Endothelial cell of umbilical vein (primary cell): ENCODE data around the gene NFS1. TPM values are rescaled to one million over a fixed set of nuclear protein-coding genes. Genes with fewer than 3 reads are reported as not detected.

ENCODE experiments used
- BruUV-seq: library from RNA; stranded (reverse); fragments of 400-500 nt; replicated peaks from 2 replicates; lab custom pipeline; 2021; lab: Mats Ljungman, UMichigan
- CTCF ChIA-PET: fragments of 300-600, 350-600 bp; sonication (Branson Sonifier 250); formaldehyde crosslinking; loops from one replicate; lab custom pipeline; 2021; ENCODE audit warnings: antibody characterized with exemption, inconsistent platforms; lab: Charles Lee
- POLR2A ChIA-PET: fragments of 300-600, 350-600 bp; sonication (Branson Sonifier 250); formaldehyde crosslinking; loops from one replicate; lab custom pipeline; 2021; ENCODE audit warnings: antibody characterized with exemption, inconsistent platforms; lab: Charles Lee
- DNase-seq: peaks from one replicate; pipeline ENCODE4 v3.0.0-alpha.2; 2011; ENCODE audit warnings: low read depth, low spot score
- FAIRE-seq: peaks from 2 replicates; lab custom pipeline; 2011; peaks lifted over from hg19 to GRCh38; lab: Jason Lieb, UNC
- H2AFZ ChIP-seq: 2 replicates; pipeline ENCODE4 v1.6.0; 2012; ENCODE audit warnings: low read depth, low read length, control low read depth, inconsistent platforms
- H3K27ac ChIP-seq: 2 replicates; pipeline ENCODE4 v1.5.1; 2011; ENCODE audit warnings: low read depth, mild to moderate bottlenecking, control low read depth, low read length, moderate library complexity; ENCODE audit not compliant: insufficient read depth
- H3K27me3 ChIP-seq, 2 experiments: 2 replicates each; pipeline versions ENCODE4 v1.6.0 to v1.6.1; 2011; ENCODE audit warnings: low read length in 2 of 2, mixed read lengths in 1 of 2; ENCODE audit not compliant: control insufficient read depth in 2 of 2, insufficient read depth in 2 of 2
- H3K36me3 ChIP-seq, 2 experiments: 2 replicates in 1 of 2; 3 replicates in 1 of 2; pipeline ENCODE4 v1.5.1; 2011; ENCODE audit warnings: low read length in 2 of 2, mild to moderate bottlenecking in 1 of 2, moderate library complexity in 1 of 2; ENCODE audit not compliant: control insufficient read depth in 2 of 2, insufficient read depth in 2 of 2; ENCODE audit errors: extremely low read depth in 1 of 2
- H3K4me1 ChIP-seq: 3 replicates; pipeline ENCODE4 v1.5.1; 2011; ENCODE audit warnings: mild to moderate bottlenecking, low read length; ENCODE audit not compliant: control insufficient read depth, insufficient read depth; ENCODE audit errors: extremely low read depth
- H3K4me2 ChIP-seq: 2 replicates; pipeline ENCODE4 v1.6.1; 2011; ENCODE audit warnings: low read length, control low read depth, mixed read lengths; ENCODE audit not compliant: insufficient read depth
- H3K4me3 ChIP-seq, 3 experiments: fragments of 200-600 bp in 1 of 3; sonication (generic), shearing (Covaris generic) in 1 of 3; replicated peaks in 1 of 3; 2 replicates each; pipeline ENCODE4 v1.5.1; 2011 to 2016; ENCODE audit warnings: control low read depth in 3 of 3, low read length in 3 of 3, mild to moderate bottlenecking in 2 of 3, inconsistent platforms in 1 of 3, low read depth in 1 of 3, moderate library complexity in 1 of 3; ENCODE audit not compliant: insufficient read depth in 1 of 3
- H3K79me2 ChIP-seq: 2 replicates; pipeline ENCODE4 v1.6.0; 2012; ENCODE audit warnings: low read length, inconsistent platforms; ENCODE audit not compliant: control insufficient read depth, insufficient read depth
- H3K9ac ChIP-seq: replicated peaks from 2 replicates; pipeline ENCODE3; 2011; ENCODE audit warnings: low read length, control low read depth; ENCODE audit not compliant: insufficient read depth; ENCODE audit errors: extremely low read depth
- H3K9me1 ChIP-seq: replicated peaks from 3 replicates; pipeline ENCODE4 v1.6.0; 2011; ENCODE audit warnings: mild to moderate bottlenecking, low read length; ENCODE audit not compliant: control insufficient read depth, insufficient read depth; ENCODE audit errors: extremely low read depth
- H3K9me3 ChIP-seq: replicated peaks from 2 replicates; pipeline ENCODE4 v1.5.1; 2012; ENCODE audit warnings: low read length, inconsistent platforms; ENCODE audit not compliant: control insufficient read depth, insufficient read depth
- H4K20me1 ChIP-seq: replicated peaks from 2 replicates; pipeline ENCODE3; 2011; ENCODE audit warnings: mild to moderate bottlenecking, low read length; ENCODE audit not compliant: control insufficient read depth, insufficient read depth; ENCODE audit errors: extremely low read depth
- EZH2 ChIP-seq: IDR thresholded peaks from 2 replicates; pipeline ENCODE4 v1.6.1; 2012; ENCODE audit warnings: borderline replicate concordance, low read depth, mild to moderate bottlenecking, moderate library complexity, low read length, inconsistent platforms; ENCODE audit not compliant: severe bottlenecking
- FOS ChIP-seq: IDR thresholded peaks from 2 replicates; pipeline ENCODE4 v1.6.1; 2011; ENCODE audit warnings: mild to moderate bottlenecking, low read length, moderate library complexity, borderline replicate concordance; ENCODE audit not compliant: insufficient read depth
- JUN ChIP-seq: IDR thresholded peaks from 2 replicates; pipeline ENCODE4 v1.6.1; 2011; ENCODE audit warnings: borderline replicate concordance, low read depth; ENCODE audit not compliant: insufficient read length, insufficient read depth
- MAX ChIP-seq: IDR thresholded peaks from 2 replicates; pipeline ENCODE4 v1.6.1; 2011; ENCODE audit not compliant: insufficient read depth, insufficient read length
- POLR2A ChIP-seq: IDR thresholded peaks from 2 replicates; pipeline ENCODE4 v1.6.1; 2012; ENCODE audit warnings: low read depth, mild to moderate bottlenecking, control low read depth, low read length
- POLR2AphosphoS5 ChIP-seq: IDR thresholded peaks from 2 replicates; pipeline ENCODE4 v1.6.1; 2012; ENCODE audit warnings: low read depth, mild to moderate bottlenecking, control low read depth, low read length, moderate library complexity; ENCODE audit not compliant: insufficient read depth
- dilution Hi-C: fragments of 300-500 bp; cut with MboI; formaldehyde crosslinking; loops from one replicate; pipeline ENCODE4 v1.15.0; 2019; ENCODE audit warnings: low sequenced_read_pairs; ENCODE audit not compliant: extremely low pct_ligation_motif_present
- intact Hi-C: fragments of 100-400 bp; cut with micrococcal nuclease; formaldehyde crosslinking; loops from one replicate; pipeline ENCODE4 v1.10.0; 2022
- polyA plus RNA-seq, 4 experiments: library from polyadenylated mRNA; depleted of rRNA in 3 of 4; stranded (reverse) in 3 of 4; unstranded in 1 of 4; fragments of >200 nt; gene quantifications; 2 replicates each; pipeline versions ENCODE4 v1.2.1 to v1.2.3, GENCODE V29; 2011 to 2012; ENCODE audit warnings: missing spikeins in 1 of 4
- total RNA-seq: library from RNA; stranded (reverse); gene quantifications from 2 replicates; pipeline ENCODE4 v1.2.3, GENCODE V29; 2021
- TF ChIP-seq, protein P1 (sequence below), 2 donors: IDR thresholded peaks; 1 replicate in 1 of 2; 2 replicates in 1 of 2; pipeline ENCODE4 v1.5.1; 2011; ENCODE audit warnings: low read length in 2 of 2, mild to moderate bottlenecking in 2 of 2, moderate library complexity in 2 of 2, control low read depth in 1 of 2, inconsistent platforms in 1 of 2, low read depth in 1 of 2; ENCODE audit not compliant: insufficient read depth in 1 of 2; ENCODE audit errors: extremely low read depth in 1 of 2

The NFS1 gene
- total and polyA plus RNA-seq, 2 donors (not counting 3 experiments of a cell fraction or from before 2014, with no cell fraction given): 25.1 to 28.4 TPM

DNA sequence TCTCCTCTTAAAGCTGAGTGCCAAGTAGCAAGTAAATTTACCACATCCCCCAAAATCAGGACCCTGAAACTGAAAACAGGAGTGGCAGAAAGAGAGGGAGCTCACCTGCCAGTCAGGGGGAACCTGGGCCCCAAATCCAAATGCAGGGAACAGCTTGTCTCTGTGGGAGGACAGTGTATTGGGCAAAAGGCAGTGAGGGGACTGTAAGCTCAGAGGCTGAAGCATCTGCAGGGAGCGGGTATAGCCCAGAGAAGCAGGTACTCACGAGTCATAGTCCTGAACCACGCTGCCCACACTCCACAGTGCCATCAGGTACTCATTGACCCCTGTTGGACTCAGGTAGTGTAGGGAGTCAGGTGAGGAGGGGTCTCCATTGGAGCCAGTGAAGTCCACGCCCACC lies 68.5 kb downstream of the NFS1 start:
- Histone ChIP-seq H3K9ac (no peak overlapping the region), H3K27me3 (no peaks in the 10 kb centered on the region), H3K27ac (no peak overlapping the region), H3K4me2 (no peak overlapping the region), H4K20me1 (no peaks in the 10 kb centered on the region), H3K4me1 (no peaks in the 10 kb centered on the region), H3K9me1 (no peaks in the 10 kb centered on the region), H2AFZ (no peak overlapping the region), H3K79me2 (peaks cover 4% of the 10 kb centered on the region), H3K4me3 (no peak overlapping the region), H3K9me3 (no peaks in the 10 kb centered on the region), H3K36me3 (peaks cover 6 to 40% of the 10 kb centered on the region in 2 experiments)
- intact Hi-C loops (no loop called here), dilution Hi-C loops (no loop called here)
- ChIA-PET CTCF (interaction anchor here (1.5 to 2.3 kb wide), 2 partner anchors 9 to 12 kb away, joined by 5 to 11 read pairs; no protein-coding TSS in a partner anchor), POLR2A (no interaction called here)
- BruUV-seq: no TSS peak
- TF ChIP-seq, protein P1, sequence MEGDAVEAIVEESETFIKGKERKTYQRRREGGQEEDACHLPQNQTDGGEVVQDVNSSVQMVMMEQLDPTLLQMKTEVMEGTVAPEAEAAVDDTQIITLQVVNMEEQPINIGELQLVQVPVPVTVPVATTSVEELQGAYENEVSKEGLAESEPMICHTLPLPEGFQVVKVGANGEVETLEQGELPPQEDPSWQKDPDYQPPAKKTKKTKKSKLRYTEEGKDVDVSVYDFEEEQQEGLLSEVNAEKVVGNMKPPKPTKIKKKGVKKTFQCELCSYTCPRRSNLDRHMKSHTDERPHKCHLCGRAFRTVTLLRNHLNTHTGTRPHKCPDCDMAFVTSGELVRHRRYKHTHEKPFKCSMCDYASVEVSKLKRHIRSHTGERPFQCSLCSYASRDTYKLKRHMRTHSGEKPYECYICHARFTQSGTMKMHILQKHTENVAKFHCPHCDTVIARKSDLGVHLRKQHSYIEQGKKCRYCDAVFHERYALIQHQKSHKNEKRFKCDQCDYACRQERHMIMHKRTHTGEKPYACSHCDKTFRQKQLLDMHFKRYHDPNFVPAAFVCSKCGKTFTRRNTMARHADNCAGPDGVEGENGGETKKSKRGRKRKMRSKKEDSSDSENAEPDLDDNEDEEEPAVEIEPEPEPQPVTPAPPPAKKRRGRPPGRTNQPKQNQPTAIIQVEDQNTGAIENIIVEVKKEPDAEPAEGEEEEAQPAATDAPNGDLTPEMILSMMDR (IDR thresholded peaks at IDR 0.05; ENCODE audit: extremely low read depth in 1 of 2, insufficient read depth in 1 of 2, low read depth in 1 of 2, low read length in 2 of 2): no peak
- TF ChIP-seq FOS (no peak), JUN (no peak), POLR2A (no peak), EZH2 (no peak), MAX (no peak), POLR2AphosphoS5 (no peak)
- FAIRE-seq (no peak), DNase-seq (no peak)
